H1 (cell line): ENCODE data around the gene SOWAHC. TPM values are rescaled to one million over a fixed set of nuclear protein-coding genes. Genes with fewer than 3 reads are reported as not detected.

Source experiments
- polyA plus RNA-seq, 7 experiments: library from polyadenylated mRNA; depleted of rRNA in 3 of 7; stranded (reverse) in 5 of 7; unstranded in 2 of 7; fragments of >200 nt in 5 of 7; fragments of 200-250 nt in 2 of 7; gene quantifications; 1 replicate in 5 of 7; 2 replicates in 1 of 7; 4 replicates in 1 of 7; pipeline versions ENCODE4 v1.2.1 to v1.2.3, GENCODE V29; 2011 to 2013; ENCODE audit warnings: missing spikeins in 2 of 7, mixed read lengths in 2 of 7
- total RNA-seq: library from RNA; stranded (reverse); fragmentation: NEBNext Ultra II Directional; extraction: Animal tissue kit (Norgen Biotek cat#: 25700); gene quantifications from 2 replicates; pipeline ENCODE4 v1.2.1, GENCODE V29; 2021

The SOWAHC gene
- total and polyA plus RNA-seq, 2 of the 8 experiments (the other 6 are each of a cell fraction or from before 2014, with no cell fraction given) = 3.1 to 17.8 TPM

Other genes starting within 250 kb of the SOWAHC start
- gene SEPTIN10, start 398 bp upstream of the SOWAHC start, total RNA-seq = 93.6 and 101 TPM in 2 replicates
- gene SEPTIN10, start 398 bp upstream of the SOWAHC start, polyA plus RNA-seq (2011; rRNA removed) = 15.3 and 23.7 TPM in 2 replicates
- 22.6 and 26.1 TPM in 2 replicates for gene RGPD5, start 179.9 kb downstream of the SOWAHC start, total RNA-seq
- 2.7 and 2.9 TPM in 2 replicates for gene RGPD5, start 179.9 kb downstream of the SOWAHC start, polyA plus RNA-seq (2011; rRNA removed)